Measurements from ENCODE around the gene SPATS2L. TPM values are rescaled to one million over a fixed set of nuclear protein-coding genes. Genes with fewer than 3 reads are reported as not detected.
A peak's percentile ranks its signal among the peaks of the same experiment; 100 is the strongest.

Gene SPATS2L, protein sequence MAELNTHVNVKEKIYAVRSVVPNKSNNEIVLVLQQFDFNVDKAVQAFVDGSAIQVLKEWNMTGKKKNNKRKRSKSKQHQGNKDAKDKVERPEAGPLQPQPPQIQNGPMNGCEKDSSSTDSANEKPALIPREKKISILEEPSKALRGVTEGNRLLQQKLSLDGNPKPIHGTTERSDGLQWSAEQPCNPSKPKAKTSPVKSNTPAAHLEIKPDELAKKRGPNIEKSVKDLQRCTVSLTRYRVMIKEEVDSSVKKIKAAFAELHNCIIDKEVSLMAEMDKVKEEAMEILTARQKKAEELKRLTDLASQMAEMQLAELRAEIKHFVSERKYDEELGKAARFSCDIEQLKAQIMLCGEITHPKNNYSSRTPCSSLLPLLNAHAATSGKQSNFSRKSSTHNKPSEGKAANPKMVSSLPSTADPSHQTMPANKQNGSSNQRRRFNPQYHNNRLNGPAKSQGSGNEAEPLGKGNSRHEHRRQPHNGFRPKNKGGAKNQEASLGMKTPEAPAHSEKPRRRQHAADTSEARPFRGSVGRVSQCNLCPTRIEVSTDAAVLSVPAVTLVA
- not detected in 2 replicates for total RNA-seq (2014; rRNA removed; shearing (Covaris generic))

DNA sequence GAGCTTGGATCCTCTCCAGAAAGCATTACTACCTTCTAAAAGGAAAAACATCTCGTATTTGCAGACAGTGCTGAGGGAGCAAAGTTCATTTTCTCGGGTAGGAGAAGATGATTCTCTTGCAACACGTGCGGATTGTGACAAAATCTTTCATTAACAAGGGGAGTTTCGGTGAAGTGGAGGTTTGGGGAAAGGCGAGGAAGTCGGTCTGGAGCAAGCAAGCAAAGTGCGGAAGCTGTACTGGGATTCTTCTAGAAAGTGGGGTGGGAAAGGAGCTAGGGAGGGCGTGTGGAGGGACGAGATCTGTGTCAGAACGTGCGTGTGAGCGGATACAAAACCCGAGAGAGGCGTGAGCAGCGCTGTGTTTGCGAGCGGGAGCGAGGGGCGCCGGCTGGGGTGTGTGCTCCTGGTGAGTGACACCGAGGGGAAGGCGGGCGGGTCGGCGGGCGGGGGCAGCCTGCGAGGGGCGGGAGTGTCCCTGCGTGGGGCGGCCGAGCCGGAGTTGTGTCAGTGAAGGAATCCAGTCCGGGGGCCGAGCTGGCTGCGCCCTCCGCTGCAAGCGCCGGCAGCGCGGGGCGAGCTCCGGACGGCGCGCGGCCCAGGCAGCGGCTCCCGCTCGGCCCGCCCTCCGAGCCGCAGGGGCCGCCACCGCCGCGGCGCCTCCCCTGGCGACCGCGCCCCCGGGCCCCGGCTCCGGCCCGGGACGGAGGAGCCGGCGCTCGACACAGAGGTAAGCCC is at the start of gene SPATS2L:
Gene SPATS2L (plus strand): TSS at position 498 of the 735 bp plus-strand sequence. CDS start 82,552 bp downstream, outside the sequence.
- peak; percentile 69 for DNase-seq (ENCODE audit: low spot score)
- in situ Hi-C loops (cut with HindIII; ENCODE audit: low sequenced_read_pairs) = no loop called here

DNA sequence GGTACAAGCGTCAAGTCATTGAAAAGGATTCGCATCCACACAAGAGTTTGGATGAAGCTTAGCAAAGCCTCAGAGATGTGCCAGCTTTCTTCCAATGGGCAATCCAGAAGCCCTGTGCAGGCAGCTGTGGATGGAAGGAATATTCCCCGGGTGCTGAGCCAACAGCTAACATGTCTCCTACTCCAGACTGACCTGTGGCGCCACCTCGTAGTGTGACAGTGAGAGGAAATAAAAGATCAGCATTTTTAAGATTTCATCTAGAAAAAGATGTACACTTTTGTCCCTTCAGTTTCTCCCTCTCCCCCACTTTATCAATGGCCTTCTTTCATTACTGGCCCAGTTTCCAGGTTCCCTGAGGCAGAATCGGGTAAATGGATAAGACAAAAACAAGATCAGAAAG is 48.9 kb upstream of the SPATS2L start:
- in situ Hi-C loops (cut with HindIII; ENCODE audit: low sequenced_read_pairs) = no loop called here
- no peak for DNase-seq (ENCODE audit: low spot score)

DNA sequence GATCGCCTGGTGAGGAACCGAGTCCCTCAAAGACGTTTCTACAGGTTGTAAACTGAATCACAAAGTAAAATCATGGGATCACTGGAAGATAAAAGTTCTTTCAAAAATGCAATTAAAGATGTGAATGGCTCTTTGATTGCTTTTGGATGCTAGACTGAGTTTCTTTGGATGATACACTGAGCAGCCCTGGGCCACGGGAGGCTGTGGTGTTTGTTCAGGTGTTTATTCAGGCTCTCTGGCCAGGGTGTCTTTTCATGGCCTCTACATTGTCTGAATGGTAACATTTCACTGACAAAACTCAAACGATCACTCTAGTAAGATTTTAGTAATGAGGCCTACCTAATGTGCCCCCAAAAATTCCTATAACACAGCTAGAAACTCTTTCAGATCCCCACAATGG is 48.4 kb upstream of the SPATS2L start:
- DNase-seq (ENCODE audit: low spot score) = no peak
- in situ Hi-C loops (cut with HindIII; ENCODE audit: low sequenced_read_pairs) = no loop called here

DNA sequence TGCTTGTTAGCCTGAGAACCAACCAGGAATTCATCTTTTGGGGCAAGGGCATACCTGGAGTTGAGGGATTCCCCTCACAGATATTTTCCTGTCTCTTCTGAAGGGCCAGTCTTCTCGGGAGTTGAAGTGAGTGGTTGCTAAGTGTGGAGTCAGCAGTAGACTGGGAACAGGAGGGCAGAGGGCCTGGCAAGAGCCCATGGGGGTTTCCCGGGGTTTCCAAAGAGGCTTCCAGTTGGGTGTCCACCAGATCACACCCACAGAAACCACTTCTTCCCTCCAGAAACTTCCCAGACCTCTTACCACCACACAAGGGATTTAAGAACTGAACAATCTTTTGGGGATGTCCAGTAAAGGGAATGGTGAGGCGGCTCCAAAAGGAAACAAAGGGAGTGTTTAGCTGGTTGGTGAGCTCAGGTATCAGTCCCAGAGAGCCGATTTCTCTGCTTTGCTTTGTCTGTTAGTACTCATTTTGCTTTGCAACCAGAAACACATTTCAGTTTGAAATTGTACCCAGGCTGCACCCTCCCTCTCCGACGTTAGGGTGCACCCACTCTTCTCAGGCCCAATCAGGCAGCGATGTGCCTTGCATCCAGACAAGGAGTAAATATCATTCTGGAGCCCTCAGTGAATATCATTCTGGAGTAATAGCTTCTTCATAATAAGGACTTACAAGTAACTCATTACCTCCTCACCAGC is 47.5 kb upstream of the SPATS2L start:
- in situ Hi-C loops (cut with HindIII; ENCODE audit: low sequenced_read_pairs) = no loop called here

DNA sequence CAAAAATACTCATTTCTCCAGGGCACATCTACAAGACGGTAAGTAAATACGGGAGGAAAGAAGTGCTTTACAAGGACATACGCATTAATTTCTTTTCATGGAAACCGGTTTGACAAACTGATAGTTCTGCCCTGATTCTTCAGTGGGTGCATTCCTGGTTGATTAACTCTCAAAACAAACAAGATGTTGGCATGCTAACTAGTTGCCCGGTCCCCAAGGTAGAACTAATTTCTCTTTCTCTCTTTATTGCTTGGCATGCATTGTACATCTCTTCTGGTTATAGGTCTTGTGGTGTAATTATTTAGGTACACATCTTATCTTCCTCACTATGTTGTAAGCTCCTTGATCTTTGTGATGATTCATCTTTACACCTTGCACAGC is 46.9 kb upstream of the SPATS2L start:
- DNase-seq (ENCODE audit: low spot score) = no peak
- in situ Hi-C loops (cut with HindIII; ENCODE audit: low sequenced_read_pairs) = no loop called here

More for the DNA sequence above, 47.5 kb upstream of the SPATS2L start:
- no peak for DNase-seq (ENCODE audit: low spot score)

DNA sequence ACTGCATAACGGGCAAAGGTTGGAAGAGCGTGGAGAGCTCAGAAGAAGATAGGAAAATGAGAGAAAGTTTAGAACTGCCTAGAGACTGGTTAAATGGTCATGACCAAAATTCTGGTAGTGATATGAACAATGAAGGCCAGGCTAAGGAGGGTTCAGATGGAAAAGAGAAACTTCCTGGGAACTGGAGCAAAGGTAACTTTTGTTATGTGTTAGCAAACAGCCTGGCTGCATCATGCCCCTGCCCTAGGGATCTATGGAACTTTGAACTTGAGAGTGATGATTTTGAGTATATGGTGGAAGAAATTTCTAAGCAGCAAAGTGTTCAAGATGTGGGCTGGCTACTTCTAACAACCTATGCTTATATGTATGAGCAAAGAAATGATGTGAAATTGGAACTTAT is 44.4 kb upstream of the SPATS2L start:
- no peak for DNase-seq (ENCODE audit: low spot score)
- in situ Hi-C loops (cut with HindIII; ENCODE audit: low sequenced_read_pairs) = no loop called here

DNA sequence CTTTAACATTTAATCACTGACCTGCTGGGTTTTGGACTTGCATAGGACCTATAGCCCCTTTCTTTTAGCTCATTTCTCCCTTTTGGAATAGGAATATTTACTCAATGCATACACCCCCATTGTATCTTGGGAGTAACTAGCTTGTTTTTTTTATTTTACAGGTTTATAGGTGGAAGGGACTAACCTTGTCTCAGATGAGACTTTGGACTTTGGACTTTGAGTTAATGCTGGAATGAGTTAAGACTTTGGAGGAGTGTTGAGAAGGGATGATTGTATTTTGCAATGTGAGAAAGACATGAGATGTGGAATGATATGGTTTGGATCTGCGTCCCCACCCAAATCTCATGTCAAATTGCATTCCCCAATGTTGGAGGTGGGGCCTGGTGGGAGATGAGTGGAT is 43.2 kb upstream of the SPATS2L start:
- DNase-seq (ENCODE audit: low spot score) = no peak
- in situ Hi-C loops (cut with HindIII; ENCODE audit: low sequenced_read_pairs) = no loop called here

DNA sequence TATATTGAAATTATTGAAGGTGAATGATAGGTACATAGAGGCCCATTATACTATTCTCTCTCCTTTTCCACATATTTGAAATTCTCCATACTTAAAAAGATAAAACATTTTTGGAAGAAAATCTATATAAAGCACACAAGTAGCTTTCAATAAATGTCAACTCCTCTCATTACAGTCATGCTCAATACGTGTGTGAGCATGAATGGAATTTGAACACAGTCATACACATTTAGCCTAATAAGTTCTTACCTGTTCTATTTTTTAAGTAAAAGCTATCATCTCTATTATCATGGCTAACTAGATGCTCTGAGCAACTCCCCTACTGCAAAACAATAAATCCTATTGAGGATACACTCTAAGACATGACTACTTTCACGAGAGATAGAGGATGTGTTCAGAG is 41.9 kb upstream of the SPATS2L start:
- in situ Hi-C loops (cut with HindIII; ENCODE audit: low sequenced_read_pairs) = no loop called here
- no peak for DNase-seq (ENCODE audit: low spot score)

DNA sequence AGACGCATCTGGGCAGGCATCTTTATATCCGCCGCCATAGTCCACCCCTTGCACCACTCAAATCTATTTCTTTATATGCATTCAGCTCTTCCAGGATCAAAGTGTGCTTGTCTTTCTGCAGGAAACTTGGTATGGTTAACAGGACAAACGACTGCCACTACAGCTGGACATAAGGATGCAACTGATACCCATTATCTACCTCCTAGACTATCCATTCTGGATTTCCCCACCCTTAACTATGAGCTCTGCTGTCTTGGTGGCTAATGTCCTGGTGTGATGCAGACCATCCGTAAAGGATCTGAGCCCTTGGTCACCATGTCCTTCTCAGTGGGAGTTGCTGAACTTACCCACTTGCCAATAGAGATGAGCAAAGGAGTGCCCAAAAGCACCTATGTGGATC is 40.1 kb upstream of the SPATS2L start:
- no peak for DNase-seq (ENCODE audit: low spot score)
- in situ Hi-C loops (cut with HindIII; ENCODE audit: low sequenced_read_pairs) = no loop called here

DNA sequence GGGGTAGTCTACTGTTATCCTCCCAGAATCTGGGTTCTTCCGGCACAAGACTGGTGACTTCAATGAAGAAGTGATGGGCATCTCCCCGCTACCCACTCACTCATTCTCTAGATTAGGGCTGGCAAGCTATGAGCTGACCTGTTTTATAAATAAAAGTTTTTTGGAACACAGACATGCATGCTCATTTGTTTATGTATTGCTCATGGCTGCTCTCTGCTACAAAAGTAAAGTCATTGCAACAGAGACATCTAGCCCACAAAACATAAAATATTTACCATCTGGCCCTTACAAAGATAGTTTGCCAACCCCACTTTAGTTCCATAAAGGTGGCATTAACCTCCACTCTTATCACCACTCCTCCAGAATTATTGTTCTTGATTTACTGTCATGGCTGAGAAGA is 39.1 kb upstream of the SPATS2L start:
- no peak for DNase-seq (ENCODE audit: low spot score)
- in situ Hi-C loops (cut with HindIII; ENCODE audit: low sequenced_read_pairs) = no loop called here

DNA sequence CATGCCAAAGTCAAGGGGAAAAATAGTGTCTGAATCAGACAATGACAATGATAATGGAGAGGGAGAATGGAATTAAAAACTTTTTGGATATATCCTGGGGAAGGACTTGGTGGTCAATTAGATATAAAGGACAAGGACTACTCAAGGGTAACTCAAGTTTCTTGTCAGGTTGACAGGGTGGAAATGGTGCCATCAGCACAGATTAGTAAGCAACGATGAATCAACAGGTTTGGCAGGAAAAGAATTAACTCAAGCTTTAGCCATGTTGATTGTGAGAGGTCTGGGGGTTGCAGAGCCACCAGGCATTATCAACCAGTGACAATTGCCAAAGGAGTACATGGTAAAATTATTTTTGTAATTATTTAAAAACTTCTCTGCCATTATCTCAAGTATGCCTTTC is 35.8 kb upstream of the SPATS2L start:
- no peak for DNase-seq (ENCODE audit: low spot score)
- in situ Hi-C loops (cut with HindIII; ENCODE audit: low sequenced_read_pairs) = no loop called here

DNA sequence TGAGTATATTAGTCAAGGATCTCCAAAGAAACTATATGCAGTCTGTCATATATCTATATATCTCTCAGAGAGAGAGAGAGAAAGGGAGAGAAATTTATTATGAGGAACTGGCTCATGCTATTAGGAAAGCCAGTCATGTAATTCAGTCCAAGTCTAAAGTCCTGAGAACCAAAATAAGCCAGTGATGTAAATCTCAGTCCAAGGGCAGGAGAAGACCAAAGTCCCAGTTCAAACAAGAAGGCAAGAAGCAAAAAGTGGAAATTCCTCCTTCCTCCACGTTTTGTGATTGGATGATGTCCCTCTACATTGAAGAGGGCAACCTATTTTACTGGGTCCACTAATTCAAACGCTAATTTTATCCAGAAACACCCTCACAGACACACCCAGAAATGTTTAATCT is 34.2 kb upstream of the SPATS2L start:
- DNase-seq (ENCODE audit: low spot score) = no peak
- in situ Hi-C loops (cut with HindIII; ENCODE audit: low sequenced_read_pairs) = no loop called here

DNA sequence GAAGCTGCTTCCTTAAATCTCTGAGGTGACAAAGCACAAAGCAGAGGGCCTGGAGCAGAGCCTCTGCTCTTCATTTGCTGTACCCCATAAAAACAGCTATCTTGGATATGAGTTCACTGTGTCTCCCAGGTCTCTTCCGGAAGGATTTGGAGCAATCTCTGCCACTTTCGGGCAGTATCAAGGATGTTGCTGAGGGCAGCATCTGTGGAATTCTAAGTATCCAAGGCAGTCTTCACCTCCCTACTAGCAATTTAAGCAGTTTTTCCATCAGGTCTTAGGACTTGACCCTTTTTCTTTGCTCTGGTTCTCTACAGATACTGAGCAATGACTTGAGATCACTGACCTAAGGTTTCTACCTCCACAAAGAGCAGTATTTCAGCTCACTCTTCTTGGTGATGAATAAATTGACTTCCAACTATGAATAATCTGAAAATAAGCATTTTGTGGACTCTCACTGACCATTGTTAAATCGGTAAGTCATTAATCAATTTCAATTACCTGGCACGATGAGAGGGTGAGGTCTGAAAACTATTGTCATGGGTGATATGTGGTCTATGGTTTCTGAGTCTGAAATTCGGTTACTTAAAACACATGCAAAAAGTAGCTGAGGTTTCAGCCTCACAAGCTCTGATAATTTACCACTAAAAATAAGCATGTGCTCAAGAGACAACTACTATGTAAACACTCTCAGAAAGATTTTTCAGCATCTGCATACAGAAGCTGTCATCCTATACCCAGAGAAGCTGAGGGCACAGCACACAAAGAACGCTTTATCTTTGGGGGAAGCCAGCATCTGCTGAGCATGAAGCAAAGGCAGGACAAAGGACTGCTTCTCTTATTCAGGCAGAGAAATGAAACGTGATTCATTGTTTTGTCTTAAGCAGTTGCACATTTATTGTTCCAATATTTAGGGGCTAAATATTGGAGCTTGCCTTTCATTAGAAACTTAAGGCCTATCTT is 32.1 kb upstream of the SPATS2L start:
- in situ Hi-C loops (cut with HindIII; ENCODE audit: low sequenced_read_pairs) = no loop called here
- DNase-seq (ENCODE audit: low spot score) = no peak

DNA sequence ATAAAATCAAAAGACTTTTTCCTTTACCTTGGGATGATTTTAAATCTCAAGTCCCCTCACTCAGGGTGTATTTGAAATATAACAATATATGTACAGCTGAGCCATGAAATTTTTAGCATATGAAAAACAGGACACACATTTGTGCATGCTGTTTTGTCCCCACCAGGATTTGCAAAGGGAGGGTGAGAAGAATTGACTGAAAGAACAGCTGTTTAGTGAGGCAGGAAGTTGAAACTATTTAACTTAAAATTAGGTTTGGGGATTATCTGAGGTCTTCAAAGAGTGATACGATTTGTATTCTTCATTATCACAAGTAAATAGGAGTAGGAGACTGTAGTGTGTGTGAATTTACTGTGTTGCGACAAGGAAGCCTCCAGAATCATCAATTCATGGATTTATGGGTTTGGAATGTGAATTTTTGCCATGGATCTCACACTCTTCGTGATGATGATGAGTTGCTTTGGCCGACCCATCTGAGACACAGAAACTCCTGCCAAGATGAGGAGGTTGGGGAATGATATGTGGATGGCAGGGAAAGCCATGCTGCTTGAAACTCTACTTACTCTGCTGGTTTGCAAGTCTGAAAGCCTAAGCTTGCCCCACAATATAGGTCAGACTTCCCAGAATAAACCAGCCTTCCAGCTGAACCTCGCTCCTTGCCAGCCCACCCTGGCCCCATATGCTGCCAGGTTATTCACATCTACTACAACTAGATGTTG is 31.0 kb upstream of the SPATS2L start:
- DNase-seq (ENCODE audit: low spot score) = peak; percentile 87
- in situ Hi-C loops (cut with HindIII; ENCODE audit: low sequenced_read_pairs) = no loop called here

DNA sequence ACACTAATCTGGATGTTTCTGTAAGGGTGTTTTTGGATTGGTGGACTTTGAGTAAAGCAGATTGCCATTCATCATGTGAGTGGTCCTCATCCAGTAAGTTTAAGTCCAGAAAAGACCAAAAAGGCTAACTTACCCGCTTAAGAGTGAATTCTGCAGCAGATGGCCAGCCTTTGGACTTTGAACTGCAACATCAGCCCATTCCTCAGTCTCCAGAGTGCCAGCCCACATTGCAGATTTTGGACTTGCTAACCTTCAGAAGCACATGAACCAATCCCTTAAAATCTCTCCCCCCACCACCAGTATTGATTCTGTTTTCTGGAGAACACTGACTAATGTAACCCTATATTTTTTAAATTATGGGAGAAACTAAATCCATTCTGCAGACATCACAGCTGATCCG is 30.0 kb upstream of the SPATS2L start:
- no peak for DNase-seq (ENCODE audit: low spot score)
- in situ Hi-C loops (cut with HindIII; ENCODE audit: low sequenced_read_pairs) = no loop called here

DNA sequence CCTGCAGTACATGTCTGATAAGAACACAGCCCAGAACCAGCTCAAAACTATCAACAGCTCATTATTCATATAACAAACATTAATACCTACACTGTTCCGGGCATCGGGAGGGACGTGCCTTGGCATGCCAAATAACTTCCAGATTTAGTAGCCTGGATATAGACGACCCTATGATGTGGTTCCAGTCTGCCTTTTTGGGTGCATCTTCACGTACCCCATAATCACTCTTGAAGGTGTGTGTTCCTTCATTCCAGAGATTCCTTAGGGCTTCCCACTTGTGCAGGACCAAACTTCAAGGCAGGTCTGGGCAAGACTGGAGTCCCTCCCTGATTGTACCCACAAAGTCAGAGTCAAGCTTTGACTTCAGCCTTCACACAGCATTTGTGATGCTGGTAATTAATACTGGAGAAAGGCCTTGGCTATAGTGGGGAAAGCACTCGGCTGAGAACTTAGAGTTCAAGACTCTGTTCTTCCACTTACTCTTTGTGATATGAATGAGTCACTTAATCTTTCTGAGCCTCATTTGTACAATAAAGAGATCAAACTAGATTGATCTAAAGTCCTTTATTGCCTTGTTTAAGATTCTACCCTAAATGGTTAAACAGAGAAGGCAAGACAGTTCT is 27.7 kb upstream of the SPATS2L start:
- in situ Hi-C loops (cut with HindIII; ENCODE audit: low sequenced_read_pairs) = no loop called here

DNA sequence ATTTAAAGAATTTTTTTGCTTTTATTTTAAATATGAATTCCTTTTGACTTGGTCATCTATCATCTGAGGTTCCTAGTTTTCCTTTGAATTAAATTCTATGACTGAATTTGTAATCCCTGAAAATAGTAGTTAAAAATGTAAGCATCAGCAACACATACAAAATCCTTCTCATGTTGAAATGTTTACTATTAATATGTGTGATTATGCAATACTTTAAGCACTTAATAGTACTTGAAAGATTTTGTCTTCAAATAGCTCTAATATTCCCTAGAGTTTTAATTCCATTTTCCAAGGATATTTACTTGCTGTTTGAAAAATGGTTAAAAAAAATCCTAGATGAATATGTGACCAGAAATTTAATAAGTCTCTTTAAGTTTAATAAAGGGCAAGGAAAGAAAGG is 26.6 kb upstream of the SPATS2L start:
- no peak for DNase-seq (ENCODE audit: low spot score)
- in situ Hi-C loops (cut with HindIII; ENCODE audit: low sequenced_read_pairs) = no loop called here

More for the DNA sequence above, 27.7 kb upstream of the SPATS2L start:
- DNase-seq (ENCODE audit: low spot score) = no peak

DNA sequence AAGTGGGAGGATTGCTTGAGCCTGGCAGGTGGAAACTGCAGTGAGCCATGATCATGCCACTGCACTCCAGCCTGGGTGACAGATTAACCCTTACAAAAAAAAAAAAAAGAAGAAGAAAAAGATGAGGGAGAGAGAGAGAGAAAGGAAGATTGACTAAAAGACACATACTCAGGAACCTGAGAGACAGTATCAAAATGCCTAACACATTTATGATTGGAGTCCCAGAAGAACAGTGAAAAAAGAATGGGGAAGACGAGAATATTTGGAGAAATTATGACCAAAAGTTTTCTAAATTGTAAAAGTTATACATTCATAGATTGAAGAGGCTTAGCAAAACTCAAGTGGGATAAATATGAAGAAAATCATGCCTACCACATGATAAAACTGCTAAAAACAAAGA is 19.9 kb upstream of the SPATS2L start:
- DNase-seq (ENCODE audit: low spot score) = no peak
- in situ Hi-C loops (cut with HindIII; ENCODE audit: low sequenced_read_pairs) = no loop called here
